Prostate gland (tissue), 2 donors: ENCODE data around the gene CNPPD1. TPM values are rescaled to one million over a fixed set of nuclear protein-coding genes. Genes with fewer than 3 reads are reported as not detected.

ENCODE experiments used
- DNase-seq: peaks from one replicate; pipeline ENCODE4 v3.0.0-alpha.2; 2019; ENCODE audit warnings: low spot score
- H3K27ac ChIP-seq, 2 donors: fragments of 200-600 bp; sonication (generic); 2 replicates each; pipeline ENCODE4 v1.5.1; 2017 to 2019
- H3K27me3 ChIP-seq: fragments of 200-600 bp; sonication (generic); replicated peaks from 2 replicates; pipeline ENCODE4 v1.5.1; 2019; ENCODE audit not compliant: insufficient read depth
- H3K36me3 ChIP-seq, 2 donors: fragments of 200-600 bp; sonication (generic); 1 replicate in 1 of 2; 2 replicates in 1 of 2; pipeline versions ENCODE4 v1.5.1 to v1.8.1; 2017 to 2019
- H3K4me1 ChIP-seq: fragments of 200-600 bp; sonication (generic); replicated peaks from 2 replicates; pipeline ENCODE4 v1.5.1; 2019
- H3K4me3 ChIP-seq, 2 donors: fragments of 200-600 bp; sonication (generic); 2 replicates each; pipeline ENCODE4 v1.5.1; 2017 to 2019
- H3K9me3 ChIP-seq: fragments of 200-600 bp; sonication (generic); 2 replicates; pipeline ENCODE4 v1.5.1; 2017
- CTCF ChIP-seq, 4 experiments: fragments of 200-600 bp in 2 of 4; fragments of 450-650 bp in 2 of 4; sonication (generic) in 2 of 4; IDR thresholded peaks; 1 replicate in 3 of 4; 2 replicates in 1 of 4; pipeline ENCODE4 v1.5.1; 2016 to 2019; ENCODE audit warnings: antibody characterized with exemption in 4 of 4, mild to moderate bottlenecking in 2 of 4, moderate library complexity in 2 of 4
- POLR2A ChIP-seq: fragments of 450-650 bp; IDR thresholded peaks from one replicate; pipeline ENCODE4 v1.6.1; 2016; ENCODE audit warnings: antibody characterized with exemption, mild to moderate bottlenecking
- POLR2AphosphoS5 ChIP-seq: sonication (generic); formaldehyde crosslinking; IDR thresholded peaks from one replicate; pipeline ENCODE4 v1.6.1; 2017; ENCODE audit warnings: antibody characterized with exemption
- WGBS: methylation state at CpG from one replicate; pipeline ENCODE4 v1.1.5; 2018; 5-methylcytosine and 5-hydroxymethylcytosine counted together
- intact Hi-C: fragments of 100-400 bp; cut with DNase I; formaldehyde crosslinking; loops from one replicate; pipeline ENCODE4 v1.14.2; 2022
- total RNA-seq, 2 donors: library from RNA; depleted of rRNA; stranded (reverse); fragments of >200 nt; gene quantifications; one replicate each; pipeline ENCODE4 v1.1.0, GENCODE V29; 2016

The CNPPD1 gene
- total RNA-seq, 2 donors from 2014 or later: 53.6 to 60.1 TPM

GRCh38 chr2:219171231-219171651 lies 5.5 kb downstream of the CNPPD1 start:
- H3K27me3 ChIP-seq: no peaks in the 10 kb centered on the region
- intact Hi-C loops: loop anchor here (10.0 kb wide), 1 partner anchor 344 kb away; the partner anchor contains the start of gene ASIC4
- peaks cover 6% of the 10 kb centered on the region for H3K4me1 ChIP-seq
- peak overlapping the region; percentile 40 to 42 for H3K27ac ChIP-seq
- peak; percentile 42 for DNase-seq
- TF ChIP-seq CTCF (IDR thresholded peaks at IDR 0.05) (peak; percentile 16 to 68 (median 62)), POLR2A (no peak), POLR2AphosphoS5 (peak; percentile 58)
- 32% methylated on average over 6 of the region's 6 CpGs for WGBS
- H3K4me3 ChIP-seq: no peak overlapping the region
- H3K36me3 ChIP-seq: no peaks in the 10 kb centered on the region
- no peaks in the 10 kb centered on the region for H3K9me3 ChIP-seq

GRCh38 chr2:219169930-219170654 lies 6.6 kb downstream of the CNPPD1 start, which contains the start of gene SLC23A3:
Gene SLC23A3, minus strand, starts transcription at chr2:219170029. Its CDS starts 45 bp downstream, at chr2:219169984.
- Histone ChIP-seq H3K9me3 (no peaks in the 10 kb centered on the region), H3K27me3 (no peaks in the 10 kb centered on the region), H3K4me1 (no peaks in the 10 kb centered on the region), H3K4me3 (no peak within 1 kb of the TSS), H3K36me3 (no peaks in the 10 kb centered on the region), H3K27ac (no peak within 1 kb of the TSS)
- DNase-seq: no peak
- TF ChIP-seq CTCF (IDR thresholded peaks at IDR 0.05) (no peak), POLR2A (no peak), POLR2AphosphoS5 (no peak)
- intact Hi-C loops: loop anchor here (10.0 kb wide), 1 partner anchor 345 kb away; the partner anchor contains the start of gene ASIC4
- WGBS: 88% methylated on average over 10 of the region's 10 CpGs

- H3K4me3 ChIP-seq: no peak overlapping the region
- H3K4me1 ChIP-seq: no peaks in the 10 kb centered on the region
- H3K27me3 ChIP-seq: no peaks in the 10 kb centered on the region
- no peaks in the 10 kb centered on the region for H3K9me3 ChIP-seq
- intact Hi-C loops: no loop called here
- H3K27ac ChIP-seq: no peak overlapping the region
- no peak for DNase-seq
- H3K36me3 ChIP-seq: no peaks in the 10 kb centered on the region
- TF ChIP-seq POLR2A: no peak
- no peak for TF ChIP-seq CTCF (IDR thresholded peaks at IDR 0.05)
- TF ChIP-seq POLR2AphosphoS5: no peak
Measured at GRCh38 chr2:219168932-219169331, 7.8 kb downstream of the CNPPD1 start.

GRCh38 chr2:219168526-219168925 lies 8.2 kb downstream of the CNPPD1 start:
- Histone ChIP-seq H3K9me3 (no peaks in the 10 kb centered on the region), H3K4me1 (no peaks in the 10 kb centered on the region), H3K27me3 (no peaks in the 10 kb centered on the region), H3K36me3 (no peaks in the 10 kb centered on the region), H3K4me3 (no peak overlapping the region), H3K27ac (no peak overlapping the region)
- intact Hi-C loops: no loop called here
- TF ChIP-seq POLR2AphosphoS5: no peak
- TF ChIP-seq POLR2A: no peak
- no peak for TF ChIP-seq CTCF (IDR thresholded peaks at IDR 0.05)
- DNase-seq: no peak
- 38% methylated on average over 4 of the region's 6 CpGs for WGBS

GRCh38 chr2:219167997-219168396 lies 8.7 kb downstream of the CNPPD1 start:
- H3K4me3 ChIP-seq: no peak overlapping the region
- 57% methylated on average over 5 of the region's 5 CpGs for WGBS
- H3K27ac ChIP-seq: no peak overlapping the region
- H3K36me3 ChIP-seq: no peaks in the 10 kb centered on the region
- TF ChIP-seq POLR2AphosphoS5: no peak
- no peak for TF ChIP-seq POLR2A
- no peak for TF ChIP-seq CTCF (IDR thresholded peaks at IDR 0.05)
- H3K4me1 ChIP-seq: no peaks in the 10 kb centered on the region
- H3K27me3 ChIP-seq: no peaks in the 10 kb centered on the region
- DNase-seq: no peak
- H3K9me3 ChIP-seq: no peaks in the 10 kb centered on the region
- intact Hi-C loops: no loop called here
